Mucosa of descending colon (tissue), 3 donors: ENCODE results near the gene RABGEF1. TPM values are rescaled to one million over a fixed set of nuclear protein-coding genes. Genes with fewer than 3 reads are reported as not detected.
"Not testable (repeated sequence)": the region's sequence is repeated elsewhere in the genome, so short reads cannot be mapped to it uniquely, and the experiment has no call there.

Experiments used
- ATAC-seq: fragments of 200-7000 bp; cut with Tn5 transposase; one replicate; pipeline ENCODE4 v1.9.1; 2020; ENCODE audit warnings: mild to moderate bottlenecking, moderate library complexity
- DNase-seq, 3 donors: peaks; one replicate each; pipeline ENCODE4 v3.0.0-alpha.2; 2020
- H3K36me3 ChIP-seq: fragments of 200-600 bp; one replicate; pipeline ENCODE4 v1.8.0; 2021; ENCODE audit warnings: low read depth, mild to moderate bottlenecking
- H3K4me1 ChIP-seq: fragments of 200-600 bp; one replicate; pipeline ENCODE4 v1.8.0; 2021; ENCODE audit warnings: low read depth, mild to moderate bottlenecking
- H3K4me3 ChIP-seq: fragments of 200-600 bp; one replicate; pipeline ENCODE4 v1.8.0; 2021; ENCODE audit warnings: mild to moderate bottlenecking
- H3K9me3 ChIP-seq: fragments of 200-600 bp; one replicate; pipeline ENCODE4 v1.8.0; 2021; ENCODE audit warnings: mild to moderate bottlenecking
- intact Hi-C, 2 donors: fragments of 100-400 bp; cut with DNase I in 1 of 2; cut with micrococcal nuclease in 1 of 2; formaldehyde crosslinking; loops; one replicate each; pipeline versions ENCODE4 v1.11.0 to v1.11.1; 2022; cut with DNase I, micrococcal nuclease
- total RNA-seq, 3 donors: library from RNA; stranded (reverse); fragmentation: NEBNext Ultra II Directional in 2 of 3; extraction: Animal tissue kit (Norgen Biotek cat#: 25700) in 2 of 3; gene quantifications; one replicate each; pipeline versions ENCODE4 v1.2.1 to v1.2.4, GENCODE V29; 2021 to 2023
- TF ChIP-seq, protein P1 (sequence below): fragments of 200-600 bp; IDR thresholded peaks from one replicate; pipeline ENCODE4 v1.8.0; 2022; ENCODE audit warnings: antibody characterized with exemption, mild to moderate bottlenecking
- donor health status: DM: no; HTN: no; CAD: no; lungs with moderate emphysema.
- donor health status: DM: no; HTN: no; CAD: no.
- donor health status: DM: no; HTN: yes; CAD: no.

The RABGEF1 gene
- total RNA-seq, 3 donors from 2014 or later = 25.0 to 31.7 (median 26.9) TPM

DNA sequence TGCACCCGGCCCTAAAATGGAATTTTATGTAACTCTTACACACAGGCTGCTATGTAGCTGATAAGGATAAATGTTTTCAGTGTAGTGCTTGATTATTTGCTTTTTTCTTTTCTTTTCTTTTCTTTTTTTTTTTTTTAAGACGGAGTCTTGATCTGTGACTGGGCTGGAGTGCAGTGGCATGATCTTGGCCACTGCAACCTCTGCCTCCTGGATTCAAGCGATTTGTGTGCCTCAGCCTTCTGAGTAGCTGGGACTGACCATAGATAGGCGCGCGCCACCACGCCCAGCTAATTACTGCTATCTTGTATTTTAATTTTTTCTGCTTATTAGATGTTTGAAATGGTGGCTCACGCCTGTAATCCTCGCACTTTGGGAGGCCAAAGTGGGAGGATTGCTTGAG is 3.4 kb downstream of the RABGEF1 start:
- Histone ChIP-seq H3K4me3 (no peak overlapping the region), H3K4me1 (peaks cover 12% of the 10 kb centered on the region), H3K9me3 (no peaks in the 10 kb centered on the region), H3K36me3 (no peaks in the 10 kb centered on the region)
- DNase-seq (no peak), ATAC-seq (no peak)
- TF ChIP-seq, protein P1, sequence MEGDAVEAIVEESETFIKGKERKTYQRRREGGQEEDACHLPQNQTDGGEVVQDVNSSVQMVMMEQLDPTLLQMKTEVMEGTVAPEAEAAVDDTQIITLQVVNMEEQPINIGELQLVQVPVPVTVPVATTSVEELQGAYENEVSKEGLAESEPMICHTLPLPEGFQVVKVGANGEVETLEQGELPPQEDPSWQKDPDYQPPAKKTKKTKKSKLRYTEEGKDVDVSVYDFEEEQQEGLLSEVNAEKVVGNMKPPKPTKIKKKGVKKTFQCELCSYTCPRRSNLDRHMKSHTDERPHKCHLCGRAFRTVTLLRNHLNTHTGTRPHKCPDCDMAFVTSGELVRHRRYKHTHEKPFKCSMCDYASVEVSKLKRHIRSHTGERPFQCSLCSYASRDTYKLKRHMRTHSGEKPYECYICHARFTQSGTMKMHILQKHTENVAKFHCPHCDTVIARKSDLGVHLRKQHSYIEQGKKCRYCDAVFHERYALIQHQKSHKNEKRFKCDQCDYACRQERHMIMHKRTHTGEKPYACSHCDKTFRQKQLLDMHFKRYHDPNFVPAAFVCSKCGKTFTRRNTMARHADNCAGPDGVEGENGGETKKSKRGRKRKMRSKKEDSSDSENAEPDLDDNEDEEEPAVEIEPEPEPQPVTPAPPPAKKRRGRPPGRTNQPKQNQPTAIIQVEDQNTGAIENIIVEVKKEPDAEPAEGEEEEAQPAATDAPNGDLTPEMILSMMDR = no peak
- intact Hi-C loops = no loop called here

DNA sequence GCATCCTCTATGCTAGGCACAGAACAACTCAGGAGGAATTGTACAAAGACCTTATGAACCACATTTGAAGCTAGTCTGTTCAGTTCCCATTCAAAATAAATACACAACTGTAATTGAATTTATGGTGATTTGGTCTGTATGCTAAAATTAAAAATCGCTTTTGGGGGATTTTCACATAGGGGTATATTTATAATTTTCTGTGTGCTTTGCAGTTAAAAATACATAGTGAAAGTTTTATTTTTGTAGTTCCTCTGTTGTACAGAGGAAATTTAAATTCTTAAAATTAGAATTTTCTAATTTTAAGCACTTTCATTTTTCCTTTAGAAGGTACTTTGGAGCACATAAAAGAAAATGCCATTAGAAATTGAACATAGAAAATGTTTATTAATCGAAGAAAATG is 6.9 kb downstream of the RABGEF1 start:
- TF ChIP-seq, protein P1 = no peak
- no peaks in the 10 kb centered on the region for H3K9me3 ChIP-seq
- H3K36me3 ChIP-seq = no peaks in the 10 kb centered on the region
- H3K4me3 ChIP-seq = no peak overlapping the region
- no peak for ATAC-seq
- peaks cover 6% of the 10 kb centered on the region for H3K4me1 ChIP-seq
- intact Hi-C loops = no loop called here
- no peak for DNase-seq

DNA sequence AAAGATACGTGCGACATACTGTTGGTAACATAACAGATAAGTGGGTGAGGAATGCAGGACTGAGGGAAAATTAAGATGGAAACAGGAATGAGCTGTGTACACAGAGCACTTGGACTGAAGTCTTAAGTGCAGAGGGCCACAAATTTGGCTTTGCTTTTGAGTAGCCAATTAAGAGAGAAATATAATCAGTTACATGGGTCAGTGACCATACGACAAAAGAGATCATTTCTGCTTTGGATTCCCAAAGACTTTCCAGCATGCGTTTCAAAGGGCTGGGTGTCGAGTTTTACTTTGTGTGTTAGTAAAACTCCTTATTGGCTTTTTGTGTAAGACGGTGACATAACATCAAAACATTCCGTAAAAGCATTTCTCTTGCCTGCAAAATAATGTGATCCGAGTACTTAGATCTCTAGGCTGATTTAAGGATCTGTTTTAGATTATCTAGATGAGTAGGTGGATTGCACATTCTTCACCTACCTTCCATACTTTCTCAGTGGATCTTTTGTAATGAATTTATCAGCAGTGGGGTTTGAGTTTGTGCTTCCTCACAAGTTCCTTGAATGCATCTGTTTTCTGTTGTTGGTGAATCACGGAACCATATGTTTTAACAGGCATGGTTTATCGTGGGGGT is 7.5 kb downstream of the RABGEF1 start:
- H3K9me3 ChIP-seq = no peaks in the 10 kb centered on the region
- TF ChIP-seq, protein P1 = no peak
- intact Hi-C loops = no loop called here
- H3K4me1 ChIP-seq = peaks cover 6% of the 10 kb centered on the region
- H3K36me3 ChIP-seq = no peaks in the 10 kb centered on the region
- H3K4me3 ChIP-seq = no peak overlapping the region
- DNase-seq = no peak
- ATAC-seq = no peak

DNA sequence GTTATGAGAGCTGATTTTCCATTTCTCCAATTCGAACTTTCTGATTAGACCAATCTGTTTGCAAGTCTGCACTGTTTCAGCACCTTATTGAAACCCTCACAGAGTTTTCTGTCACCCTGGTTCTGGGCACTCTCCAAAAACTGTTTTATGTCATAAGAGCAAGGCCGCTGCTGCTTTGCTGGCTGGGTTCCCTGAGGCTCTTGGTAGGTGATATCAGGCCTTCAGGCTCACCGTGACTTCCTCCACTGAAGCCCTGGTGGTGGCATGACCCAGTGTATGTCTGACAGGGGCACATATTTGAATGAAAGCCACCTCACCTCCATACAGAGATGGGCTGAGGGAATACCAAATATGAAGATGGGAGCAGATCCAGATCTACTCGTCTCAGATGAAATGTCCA is 8.3 kb downstream of the RABGEF1 start:
- H3K9me3 ChIP-seq = no peaks in the 10 kb centered on the region
- intact Hi-C loops = no loop called here
- TF ChIP-seq, protein P1 = no peak
- no peak overlapping the region for H3K4me3 ChIP-seq
- H3K4me1 ChIP-seq = peaks cover 6% of the 10 kb centered on the region
- no peak for ATAC-seq
- no peak for DNase-seq
- no peaks in the 10 kb centered on the region for H3K36me3 ChIP-seq

DNA sequence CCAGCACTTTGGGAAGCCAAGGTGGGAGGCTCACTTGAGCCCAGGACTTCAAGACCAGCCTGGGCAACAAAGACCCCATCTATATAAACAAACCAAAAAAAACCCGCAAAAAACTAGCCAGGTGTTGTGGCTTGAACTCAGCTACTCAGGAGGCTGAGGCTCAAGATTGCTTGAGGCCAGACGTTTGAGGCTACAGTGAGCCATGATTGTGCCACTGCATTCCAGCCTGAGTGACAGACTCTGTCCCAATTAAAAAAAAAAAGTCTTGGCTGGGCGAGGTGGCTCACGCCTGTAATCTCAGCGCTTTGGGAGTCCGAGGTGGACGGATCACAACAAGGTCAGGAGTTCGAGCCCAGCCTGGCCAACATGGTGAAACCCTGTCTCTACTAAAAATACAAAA is 11.4 kb downstream of the RABGEF1 start:
- TF ChIP-seq, protein P1 = no peak
- no peak for ATAC-seq

DNA sequence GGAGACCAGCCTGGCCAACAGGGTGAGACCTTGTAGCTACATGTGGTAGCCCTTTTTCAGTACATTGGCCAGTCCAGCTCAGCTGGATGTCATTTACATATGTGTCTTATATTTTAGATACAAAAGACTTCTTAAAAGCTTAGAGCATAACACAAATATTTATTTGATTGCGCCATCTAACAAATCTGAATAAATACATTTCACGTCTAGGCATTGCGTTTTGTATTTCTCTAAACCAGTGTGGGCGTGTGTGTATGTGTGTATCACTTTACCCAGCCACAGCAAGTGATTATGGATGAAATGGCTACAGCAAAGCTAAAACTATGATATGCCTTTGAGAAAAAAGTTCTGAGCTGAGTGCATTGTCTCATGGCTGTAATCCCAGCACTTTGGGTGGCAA is 14.0 kb downstream of the RABGEF1 start:
- ATAC-seq (no peak), DNase-seq (no peak)
- no peak overlapping the region for H3K4me3 ChIP-seq
- H3K4me1 ChIP-seq = peaks cover 6% of the 10 kb centered on the region
- TF ChIP-seq, protein P1 = no peak
- H3K36me3 ChIP-seq = no peaks in the 10 kb centered on the region
- no peaks in the 10 kb centered on the region for H3K9me3 ChIP-seq
- intact Hi-C loops = no loop called here

More for the DNA sequence above, 11.4 kb downstream of the RABGEF1 start:
- H3K9me3 ChIP-seq = no peaks in the 10 kb centered on the region
- H3K4me3 ChIP-seq = no peak overlapping the region
- DNase-seq = no peak
- H3K36me3 ChIP-seq = no peaks in the 10 kb centered on the region
- intact Hi-C loops = no loop called here
- peaks cover 6% of the 10 kb centered on the region for H3K4me1 ChIP-seq

DNA sequence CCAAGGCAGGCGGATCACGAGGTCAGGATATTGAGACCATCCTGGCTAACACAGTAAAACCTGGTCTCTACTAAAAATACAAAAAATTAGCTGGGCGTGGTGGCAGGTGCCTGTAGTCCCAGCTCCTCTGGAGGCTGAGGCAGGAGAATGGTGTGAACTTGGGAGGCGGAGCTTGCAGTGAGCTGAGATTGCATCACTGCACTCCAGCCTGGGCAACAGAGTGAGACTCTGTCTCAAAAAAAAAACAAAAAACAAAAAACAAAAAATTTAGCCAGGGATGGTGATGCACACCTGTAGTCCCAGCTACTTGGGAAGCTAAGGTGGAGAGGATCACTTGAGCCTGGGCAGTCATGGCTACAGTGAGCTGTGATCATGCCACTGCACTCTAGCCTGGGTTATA is 14.5 kb downstream of the RABGEF1 start:
- DNase-seq, H3K9me3 ChIP-seq, H3K4me3 ChIP-seq, intact Hi-C loops, H3K36me3 ChIP-seq, ATAC-seq, H3K4me1 ChIP-seq: not testable (repeated sequence)

DNA sequence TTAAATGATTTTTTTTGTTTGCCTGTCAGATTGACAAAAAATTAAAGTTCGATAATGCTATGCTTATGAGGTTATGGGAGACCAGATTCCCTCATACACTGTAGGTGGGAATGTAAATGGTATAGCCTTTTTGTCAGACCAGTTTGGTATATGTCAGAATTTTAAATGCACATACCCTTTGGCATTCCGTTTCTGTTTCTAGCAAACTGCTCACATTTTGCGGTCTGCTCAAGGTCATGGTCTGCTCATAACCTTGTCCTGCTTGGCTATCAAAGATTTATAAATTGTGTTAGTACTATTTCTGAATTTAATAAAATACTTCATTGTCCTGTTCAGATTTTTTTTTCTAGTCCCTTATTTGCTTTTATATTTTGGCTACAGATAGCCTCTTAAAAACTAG is 15.7 kb downstream of the RABGEF1 start:
- intact Hi-C loops, H3K4me3 ChIP-seq, H3K9me3 ChIP-seq, DNase-seq, H3K36me3 ChIP-seq, ATAC-seq, H3K4me1 ChIP-seq: not testable (repeated sequence)
